ENCODE results near the gene SLCO1B1. TPM values are rescaled to one million over a fixed set of nuclear protein-coding genes. Genes with fewer than 3 reads are reported as not detected.

Gene SLCO1B1
- total and polyA plus RNA-seq, 2 of the 8 experiments (the other 6 are each of a cell fraction or from before 2014, with no cell fraction given), result 0.13 TPM; not detected in 1

- Histone ChIP-seq H3K79me1 (ENCODE audit: low read depth, low read length) (no peaks in the 10 kb centered on the region), H3K23ac (ENCODE audit: insufficient read length) (no peak overlapping the region), H3K4me1 (replicated peaks in 1 of 4; ENCODE audit: control insufficient read depth in 3 of 4, insufficient read depth in 4 of 4, low read length in 3 of 4) (no peaks in the 10 kb centered on the region), H4K20me1 (replicated peaks in 1 of 2; ENCODE audit: control insufficient read depth in 1 of 2, insufficient read depth in 2 of 2, low read length in 2 of 2) (no peaks in the 10 kb centered on the region), H2BK5ac (ENCODE audit: low read depth, low read length) (no peak overlapping the region), H3K4me2 (ENCODE audit: insufficient read depth in 1 of 2, low read depth in 2 of 2, low read length in 2 of 2) (no peak overlapping the region), H3K4ac (replicated peaks; ENCODE audit: insufficient read length, low read depth, low read length) (no peak overlapping the region), H4K91ac (replicated peaks; ENCODE audit: insufficient read length, low read length) (no peak overlapping the region), H3K27ac (ENCODE audit: low read depth, low read length) (no peak overlapping the region), H3K18ac (ENCODE audit: extremely low read depth, low read length) (no peak overlapping the region), H3K9ac (replicated peaks in 1 of 4; ENCODE audit: extremely low read depth in 1 of 4, low read depth in 3 of 4, low read length in 3 of 4) (0 out of 7 replicates have a peak overlapping the region, but pooled peaks of 1 of the 4 experiments have one; percentile 14), H3K56ac (replicated peaks; ENCODE audit: insufficient read length, low read depth, low read length) (no peak overlapping the region), H3K27me3 (replicated peaks in 1 of 4; ENCODE audit: control insufficient read depth in 3 of 4, extremely low read depth in 1 of 4, insufficient read depth in 3 of 4, low read length in 3 of 4) (no peaks in the 10 kb centered on the region), H2BK15ac (ENCODE audit: low read length) (no peak overlapping the region), H3K79me2 (ENCODE audit: control insufficient read depth in 1 of 2, insufficient read depth in 2 of 2, low read length in 2 of 2) (no peaks in the 10 kb centered on the region), H3K4me3 (ENCODE audit: extremely low read depth in 1 of 4, insufficient read depth in 2 of 4, low read depth in 3 of 4, low read length in 4 of 4) (no peak overlapping the region), H3K23me2 (ENCODE audit: low read depth, low read length) (no peaks in the 10 kb centered on the region), H2AFZ (ENCODE audit: low read length) (peak overlapping the region; percentile 91), H3K36me3 (ENCODE audit: control insufficient read depth in 2 of 4, insufficient read depth in 4 of 4, low read length in 3 of 4) (no peaks in the 10 kb centered on the region), H3K9me3 (ENCODE audit: insufficient read depth in 2 of 2, low read depth in 1 of 2, low read length in 1 of 2) (no peaks in the 10 kb centered on the region), H3K14ac (ENCODE audit: insufficient read length) (no peak overlapping the region), H2BK12ac (ENCODE audit: low read depth, low read length) (no peak overlapping the region), H2BK120ac (replicated peaks; ENCODE audit: low read depth, low read length) (no peak overlapping the region), H4K8ac (ENCODE audit: extremely low read depth, insufficient read depth, low read length) (no peak overlapping the region), H2AK5ac (ENCODE audit: low read depth, low read length) (no peak overlapping the region), H2BK20ac (ENCODE audit: low read length) (no peak overlapping the region), H4K5ac (ENCODE audit: insufficient read length, low read depth, low read length) (no peak overlapping the region)
- DNase-seq (ENCODE audit: low read depth in 1 of 2, low spot score in 2 of 2) (no peak), FAIRE-seq (peak; percentile 42)
- CTCF ChIA-PET (ENCODE audit: partially characterized antibody), result interaction anchor here (1.2 to 1.3 kb wide), 2 partner anchors 13 to 205 kb away, joined by 3 read pairs; no protein-coding TSS in a partner anchor
- POLR2A ChIA-PET (ENCODE audit: partially characterized antibody), result no interaction called here
- 87% methylated on average over 3 of the region's 3 CpGs; no CpG with 5 or more reads in 1 of the 2 experiments for WGBS, 2 experiments (ENCODE audit: extremely low coverage in 1 of 2, insufficient coverage in 1 of 2, insufficient read length in 1 of 2, insufficient replicate concordance in 2 of 2, low coverage in 1 of 2, low lambda C conversion rate in 2 of 2, missing lambda C conversion rate in 1 of 2)
- TF ChIP-seq YY1 (IDR thresholded peaks at IDR 0.05; ENCODE audit: low read depth, low read length), result no peak
- TF ChIP-seq NANOG (IDR thresholded peaks at IDR 0.05; ENCODE audit: insufficient read depth, low read depth, low read length, poor library complexity, severe bottlenecking), result no peak
- TF ChIP-seq, protein P1, sequence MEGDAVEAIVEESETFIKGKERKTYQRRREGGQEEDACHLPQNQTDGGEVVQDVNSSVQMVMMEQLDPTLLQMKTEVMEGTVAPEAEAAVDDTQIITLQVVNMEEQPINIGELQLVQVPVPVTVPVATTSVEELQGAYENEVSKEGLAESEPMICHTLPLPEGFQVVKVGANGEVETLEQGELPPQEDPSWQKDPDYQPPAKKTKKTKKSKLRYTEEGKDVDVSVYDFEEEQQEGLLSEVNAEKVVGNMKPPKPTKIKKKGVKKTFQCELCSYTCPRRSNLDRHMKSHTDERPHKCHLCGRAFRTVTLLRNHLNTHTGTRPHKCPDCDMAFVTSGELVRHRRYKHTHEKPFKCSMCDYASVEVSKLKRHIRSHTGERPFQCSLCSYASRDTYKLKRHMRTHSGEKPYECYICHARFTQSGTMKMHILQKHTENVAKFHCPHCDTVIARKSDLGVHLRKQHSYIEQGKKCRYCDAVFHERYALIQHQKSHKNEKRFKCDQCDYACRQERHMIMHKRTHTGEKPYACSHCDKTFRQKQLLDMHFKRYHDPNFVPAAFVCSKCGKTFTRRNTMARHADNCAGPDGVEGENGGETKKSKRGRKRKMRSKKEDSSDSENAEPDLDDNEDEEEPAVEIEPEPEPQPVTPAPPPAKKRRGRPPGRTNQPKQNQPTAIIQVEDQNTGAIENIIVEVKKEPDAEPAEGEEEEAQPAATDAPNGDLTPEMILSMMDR (IDR thresholded peaks at IDR 0.05; ENCODE audit: control extremely low read depth in 1 of 3, insufficient read depth in 1 of 3, low read depth in 1 of 3, low read length in 3 of 3), result no peak
- TF ChIP-seq CHD1 (IDR thresholded peaks at IDR 0.05; ENCODE audit: low read depth, low read length), result no peak
- TF ChIP-seq CBX8 (IDR thresholded peaks at IDR 0.05; ENCODE audit: borderline replicate concordance, low read depth, low read length), result no peak
Observed at GRCh38 chr12:21155522-21156351, 24.7 kb downstream of the SLCO1B1 start.

Measured in H1 (cell line).